ENCODE data around the gene HNF1A.

Gene HNF1A

GRCh38 chr12:120978296-120979219 is at the start of gene HNF1A:
HNF1A (plus strand) TSS chr12:120978543; CDS start chr12:120978769, 226 bp downstream.
- no peak for DNase-seq (ENCODE audit: extremely low spot score)
- no peak for TF ChIP-seq CTCF (IDR thresholded peaks at IDR 0.05; ENCODE audit: control extremely low read depth, extremely low read depth, low read depth, missing control alignments)
- POLR2A ChIA-PET: no interaction called here
- CTCF ChIA-PET: interaction anchor here (0.9 to 2.7 kb wide), 3 partner anchors 14 to 81 kb away, joined by 3 to 12 read pairs (median 4); no protein-coding TSS in a partner anchor

- CTCF ChIA-PET: no interaction called here
- no peak for DNase-seq (ENCODE audit: extremely low spot score)
These were observed 49.3 kb upstream of the HNF1A start for GRCh38 chr12:120928864-120929652.

GRCh38 chr12:120930032-120930431 is 48.3 kb upstream of the HNF1A start:
- DNase-seq (ENCODE audit: extremely low spot score): no peak
- ChIA-PET POLR2A (no interaction called here), CTCF (no interaction called here)
- no peak for TF ChIP-seq CTCF (IDR thresholded peaks at IDR 0.05; ENCODE audit: control extremely low read depth, extremely low read depth, low read depth, missing control alignments)

More at GRCh38 chr12:120928864-120929652, 49.3 kb upstream of the HNF1A start:
- POLR2A ChIA-PET: no interaction called here
- no peak for TF ChIP-seq CTCF (IDR thresholded peaks at IDR 0.05; ENCODE audit: control extremely low read depth, extremely low read depth, low read depth, missing control alignments)

GRCh38 chr12:120932058-120932457 is 46.3 kb upstream of the HNF1A start:
- no peak for TF ChIP-seq CTCF (IDR thresholded peaks at IDR 0.05; ENCODE audit: control extremely low read depth, extremely low read depth, low read depth, missing control alignments)
- POLR2A ChIA-PET: no interaction called here
- no peak for DNase-seq (ENCODE audit: extremely low spot score)
- CTCF ChIA-PET: interaction anchor here (1.9 to 2.0 kb wide), 2 partner anchors 10 to 12 kb away, joined by 5 to 6 read pairs; no protein-coding TSS in a partner anchor

GRCh38 chr12:120932956-120933526 is 45.3 kb upstream of the HNF1A start:
- ChIA-PET CTCF (interaction anchor here (0.9 to 2.0 kb wide), 3 partner anchors 9 to 39 kb away, joined by 4 to 6 read pairs (median 5); no protein-coding TSS in a partner anchor), POLR2A (no interaction called here)
- DNase-seq (ENCODE audit: extremely low spot score): no peak
- no peak for TF ChIP-seq CTCF (IDR thresholded peaks at IDR 0.05; ENCODE audit: control extremely low read depth, extremely low read depth, low read depth, missing control alignments)

GRCh38 chr12:120933786-120934185 is 44.6 kb upstream of the HNF1A start:
- ChIA-PET POLR2A (no interaction called here), CTCF (interaction anchor here (0.9 to 2.0 kb wide), 3 partner anchors 9 to 38 kb away, joined by 4 to 6 read pairs (median 5); no protein-coding TSS in a partner anchor)
- no peak for DNase-seq (ENCODE audit: extremely low spot score)
- TF ChIP-seq CTCF (IDR thresholded peaks at IDR 0.05; ENCODE audit: control extremely low read depth, extremely low read depth, low read depth, missing control alignments): no peak

Data from GM10248 (cell line).